Measurements from ENCODE around the gene TAOK3.

- TF ChIP-seq CTCF (IDR thresholded peaks at IDR 0.05; ENCODE audit: low read depth, low read length) (no peak), MAX (IDR thresholded peaks at IDR 0.05; ENCODE audit: low read depth, low read length) (no peak), MYC (IDR thresholded peaks at IDR 0.05; ENCODE audit: low read depth, low read length) (no peak), POLR2A (IDR thresholded peaks at IDR 0.05; ENCODE audit: extremely low read depth, insufficient read length) (no peak)
Observed at GRCh38 chr12:118358008-118358359, 14.7 kb downstream of the TAOK3 start.
